ENCODE measurements around the gene LGALS12. TPM values are rescaled to one million over a fixed set of nuclear protein-coding genes. Genes with fewer than 3 reads are reported as not detected.
"Not testable (repeated sequence)": the region's sequence is repeated elsewhere in the genome, so short reads cannot be mapped to it uniquely, and the experiment has no call there.

LGALS12 gene
- total RNA-seq, 3 donors from 2014 or later = not detected

- no peak for ATAC-seq
- Mint-ChIP-seq H3K4me3 (no peak overlapping the region), H3K36me3 (ENCODE audit: insufficient read depth) (no peaks in the 10 kb centered on the region), H3K27me3 (ENCODE audit: low read depth) (no peaks in the 10 kb centered on the region), H3K9me3 (no peaks in the 10 kb centered on the region), H3K4me1 (ENCODE audit: low read depth) (no peaks in the 10 kb centered on the region)
- DNase-seq = no peak
These were observed 5.3 kb downstream of the LGALS12 start for GRCh38 chr11:63511048-63511748.

GRCh38 chr11:63512816-63513215 is 6.9 kb downstream of the LGALS12 start:
- ATAC-seq (no peak), DNase-seq (no peak)
- H3K9me3 Mint-ChIP-seq = no peaks in the 10 kb centered on the region
- peaks cover 4% of the 10 kb centered on the region for H3K4me1 Mint-ChIP-seq (ENCODE audit: low read depth)
- H3K36me3 Mint-ChIP-seq (ENCODE audit: insufficient read depth) = no peaks in the 10 kb centered on the region
- H3K4me3 Mint-ChIP-seq = no peak overlapping the region
- no peaks in the 10 kb centered on the region for H3K27me3 Mint-ChIP-seq (ENCODE audit: low read depth)

- no peak overlapping the region for H3K4me3 Mint-ChIP-seq
- peaks cover 17% of the 10 kb centered on the region for H3K4me1 Mint-ChIP-seq (ENCODE audit: low read depth)
These were observed 10.2 kb downstream of the LGALS12 start for GRCh38 chr11:63516109-63516508.

GRCh38 chr11:63517156-63517555 is 11.3 kb downstream of the LGALS12 start:
- Mint-ChIP-seq H3K27me3 (ENCODE audit: low read depth) (no peaks in the 10 kb centered on the region), H3K9me3 (peaks cover 6% of the 10 kb centered on the region), H3K4me3 (no peak overlapping the region), H3K36me3 (ENCODE audit: insufficient read depth) (no peaks in the 10 kb centered on the region), H3K4me1 (ENCODE audit: low read depth) (peaks cover 17% of the 10 kb centered on the region)
- ATAC-seq (no peak), DNase-seq (no peak)

More at GRCh38 chr11:63516109-63516508, 10.2 kb downstream of the LGALS12 start:
- H3K9me3 Mint-ChIP-seq = peaks cover 6% of the 10 kb centered on the region
- no peaks in the 10 kb centered on the region for H3K27me3 Mint-ChIP-seq (ENCODE audit: low read depth)
- no peak for DNase-seq
- no peaks in the 10 kb centered on the region for H3K36me3 Mint-ChIP-seq (ENCODE audit: insufficient read depth)
- ATAC-seq = no peak

GRCh38 chr11:63518548-63518947 is 12.7 kb downstream of the LGALS12 start:
- no peak overlapping the region for H3K4me3 Mint-ChIP-seq
- no peaks in the 10 kb centered on the region for H3K27me3 Mint-ChIP-seq (ENCODE audit: low read depth)
- peaks cover 6% of the 10 kb centered on the region for H3K9me3 Mint-ChIP-seq
- no peaks in the 10 kb centered on the region for H3K36me3 Mint-ChIP-seq (ENCODE audit: insufficient read depth)
- ATAC-seq = no peak
- H3K4me1 Mint-ChIP-seq (ENCODE audit: low read depth) = peaks cover 17% of the 10 kb centered on the region
- DNase-seq = no peak

- H3K9me3 Mint-ChIP-seq = peaks cover 6% of the 10 kb centered on the region
- ATAC-seq (no peak), DNase-seq (no peak)
- H3K27me3 Mint-ChIP-seq (ENCODE audit: low read depth) = no peaks in the 10 kb centered on the region
- H3K36me3 Mint-ChIP-seq (ENCODE audit: insufficient read depth) = no peaks in the 10 kb centered on the region
- no peak overlapping the region for H3K4me3 Mint-ChIP-seq
- H3K4me1 Mint-ChIP-seq (ENCODE audit: low read depth) = peaks cover 17% of the 10 kb centered on the region
These were observed 14.8 kb downstream of the LGALS12 start for GRCh38 chr11:63520606-63521170.

DNA sequence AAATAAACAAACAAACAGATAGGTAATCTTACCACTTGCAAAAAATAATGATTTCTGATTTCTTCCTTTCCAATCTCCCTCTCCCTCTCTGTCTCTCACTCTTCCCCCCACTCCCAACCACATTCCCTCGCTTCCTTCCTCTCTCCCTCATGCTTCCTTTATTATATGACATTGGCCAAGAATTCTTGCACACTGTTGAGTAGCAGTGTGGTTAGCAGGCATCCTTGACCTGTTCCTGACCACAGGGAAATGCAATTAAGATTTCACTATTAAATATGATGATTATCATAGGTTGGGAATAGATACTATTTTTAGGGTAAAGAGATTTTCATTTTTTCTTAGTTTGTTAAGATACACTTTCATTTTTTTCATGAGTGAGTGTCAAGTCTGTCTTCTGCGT is 16.0 kb downstream of the LGALS12 start:
- no peaks in the 10 kb centered on the region for H3K36me3 Mint-ChIP-seq (ENCODE audit: insufficient read depth)
- no peak overlapping the region for H3K4me3 Mint-ChIP-seq
- ATAC-seq (no peak), DNase-seq (no peak)
- no peaks in the 10 kb centered on the region for H3K27me3 Mint-ChIP-seq (ENCODE audit: low read depth)
- peaks cover 6% of the 10 kb centered on the region for H3K9me3 Mint-ChIP-seq
- peaks cover 17% of the 10 kb centered on the region for H3K4me1 Mint-ChIP-seq (ENCODE audit: low read depth)

DNA sequence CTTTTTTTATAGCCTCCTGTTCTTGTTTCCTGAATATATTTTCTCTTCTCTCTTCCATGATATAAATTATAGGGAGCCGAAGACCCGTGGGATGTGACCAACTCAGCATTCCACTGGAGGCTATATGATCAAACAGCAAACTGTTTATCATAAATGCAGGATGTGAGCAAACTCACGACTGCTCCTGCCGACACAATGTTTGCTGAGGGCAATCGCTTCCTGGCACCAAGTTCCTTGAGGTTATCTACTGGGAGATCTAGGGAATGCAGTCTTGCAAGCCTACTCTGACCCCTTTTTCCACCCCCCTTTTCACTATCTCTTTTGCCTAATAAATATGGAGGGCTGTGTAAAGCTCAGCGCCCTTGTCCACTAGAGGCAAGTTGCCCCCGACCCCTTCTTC is 17.3 kb downstream of the LGALS12 start:
- Mint-ChIP-seq H3K9me3 (peaks cover 6% of the 10 kb centered on the region), H3K4me1 (ENCODE audit: low read depth) (peaks cover 11% of the 10 kb centered on the region), H3K36me3 (ENCODE audit: insufficient read depth) (no peaks in the 10 kb centered on the region), H3K4me3 (no peak overlapping the region), H3K27me3 (ENCODE audit: low read depth) (no peaks in the 10 kb centered on the region)
- DNase-seq = no peak
- no peak for ATAC-seq

GRCh38 chr11:63527667-63528066 is 21.8 kb downstream of the LGALS12 start:
- Mint-ChIP-seq H3K4me3 (no peak overlapping the region), H3K36me3 (ENCODE audit: insufficient read depth) (no peaks in the 10 kb centered on the region)
- no peak for ATAC-seq

GRCh38 chr11:63528156-63528555 is 22.3 kb downstream of the LGALS12 start:
- H3K4me3 Mint-ChIP-seq; H3K36me3 Mint-ChIP-seq (ENCODE audit: insufficient read depth); ATAC-seq; H3K9me3 Mint-ChIP-seq; DNase-seq; H3K27me3 Mint-ChIP-seq (ENCODE audit: low read depth): not testable (repeated sequence)
- peaks cover 37% of the 10 kb centered on the region for H3K4me1 Mint-ChIP-seq (ENCODE audit: low read depth)

More at GRCh38 chr11:63527667-63528066, 21.8 kb downstream of the LGALS12 start:
- Mint-ChIP-seq H3K9me3 (no peaks in the 10 kb centered on the region), H3K4me1 (ENCODE audit: low read depth) (peaks cover 32% of the 10 kb centered on the region), H3K27me3 (ENCODE audit: low read depth) (no peaks in the 10 kb centered on the region)
- DNase-seq = no peak

- H3K4me1 Mint-ChIP-seq (ENCODE audit: low read depth) = peaks cover 44% of the 10 kb centered on the region
- H3K9me3 Mint-ChIP-seq = not testable (repeated sequence)
These were observed 22.9 kb downstream of the LGALS12 start for GRCh38 chr11:63528729-63529278.

DNA sequence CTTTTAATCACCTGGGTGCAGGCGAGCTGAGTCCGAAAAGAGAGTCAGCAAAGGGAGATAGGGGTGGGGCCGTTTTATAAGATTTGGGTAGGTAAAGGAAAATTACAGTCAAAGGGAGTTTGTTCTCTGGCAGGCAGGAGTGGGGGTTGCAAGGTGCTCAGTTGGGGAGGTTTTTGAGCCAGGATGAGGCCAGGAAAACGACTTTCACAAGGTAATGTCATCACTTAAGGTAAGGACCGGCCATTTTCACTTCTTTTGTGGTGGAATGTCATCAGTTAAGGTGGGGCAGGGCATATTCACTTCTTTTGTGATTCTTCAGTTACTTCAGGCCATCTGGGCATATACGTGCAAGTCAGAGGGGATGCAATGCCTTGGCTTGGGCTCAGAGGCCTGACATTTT is 23.5 kb downstream of the LGALS12 start:
- not testable (repeated sequence) for H3K36me3 Mint-ChIP-seq (ENCODE audit: insufficient read depth); H3K27me3 Mint-ChIP-seq (ENCODE audit: low read depth); H3K9me3 Mint-ChIP-seq; H3K4me3 Mint-ChIP-seq; DNase-seq; ATAC-seq
- H3K4me1 Mint-ChIP-seq (ENCODE audit: low read depth) = peaks cover 49% of the 10 kb centered on the region

More at GRCh38 chr11:63528729-63529278, 22.9 kb downstream of the LGALS12 start:
- not testable (repeated sequence) for H3K27me3 Mint-ChIP-seq (ENCODE audit: low read depth); DNase-seq; ATAC-seq; H3K36me3 Mint-ChIP-seq (ENCODE audit: insufficient read depth); H3K4me3 Mint-ChIP-seq

DNA sequence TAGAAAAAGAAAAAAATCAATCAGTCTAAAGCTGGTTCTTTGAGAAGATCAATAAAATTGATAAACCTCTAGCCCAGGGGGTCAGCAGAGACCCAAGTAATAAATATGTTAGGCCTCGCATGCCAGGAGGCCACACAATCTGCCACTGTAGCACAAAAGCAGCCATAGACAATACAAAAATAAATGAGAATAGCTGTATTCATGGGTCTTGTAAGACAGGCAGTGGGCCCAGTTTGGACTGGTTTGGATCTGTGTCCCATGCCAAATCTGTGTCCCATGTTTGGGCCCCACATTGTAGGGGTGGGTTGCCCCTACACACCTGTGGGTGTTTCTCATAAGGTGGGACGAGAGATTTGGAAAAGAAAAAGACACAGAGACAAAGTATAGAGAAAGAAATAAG is 24.1 kb downstream of the LGALS12 start:
- Mint-ChIP-seq H3K27me3 (ENCODE audit: low read depth) (no peaks in the 10 kb centered on the region), H3K4me1 (ENCODE audit: low read depth) (peaks cover 54% of the 10 kb centered on the region), H3K4me3 (no peak overlapping the region), H3K9me3 (no peaks in the 10 kb centered on the region), H3K36me3 (ENCODE audit: insufficient read depth) (no peaks in the 10 kb centered on the region)
- DNase-seq (no peak), ATAC-seq (no peak)

DNA sequence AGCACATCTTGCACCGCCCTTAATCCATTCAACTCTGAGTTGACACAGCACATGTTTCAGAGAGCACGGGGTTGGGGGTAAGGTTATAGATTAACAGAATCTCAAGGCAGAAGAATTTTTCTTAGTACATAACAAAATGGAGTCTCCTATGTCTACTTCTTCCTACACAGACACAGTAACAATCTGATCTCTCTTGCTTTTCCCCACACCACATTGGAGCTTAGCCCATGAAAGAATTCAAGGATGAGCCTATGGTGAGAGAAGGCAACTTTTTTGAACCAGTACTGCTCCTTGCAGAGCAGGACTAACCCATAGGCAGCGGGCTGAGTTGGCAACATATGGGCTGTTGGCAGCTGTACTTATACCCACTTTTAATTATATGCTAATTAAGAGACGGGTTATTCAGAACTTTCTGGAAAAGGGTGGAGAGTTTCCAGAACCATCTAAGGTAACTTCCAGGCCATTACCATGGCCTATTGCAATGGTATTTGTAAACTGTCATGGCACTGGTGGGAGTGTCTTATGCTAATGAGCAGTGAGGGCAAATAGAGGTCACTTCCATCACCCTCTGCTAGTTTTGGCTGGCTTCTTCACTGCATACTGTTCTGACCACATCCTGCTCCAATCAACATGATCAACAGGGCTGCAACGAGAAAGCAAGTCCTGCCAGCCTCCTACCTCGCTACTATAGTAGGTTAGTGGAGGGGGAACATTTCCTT is 25.3 kb downstream of the LGALS12 start:
- not testable (repeated sequence) for H3K36me3 Mint-ChIP-seq (ENCODE audit: insufficient read depth); H3K27me3 Mint-ChIP-seq (ENCODE audit: low read depth); H3K9me3 Mint-ChIP-seq; DNase-seq
- peak overlapping the region; percentile 59 for H3K4me3 Mint-ChIP-seq
- H3K4me1 Mint-ChIP-seq (ENCODE audit: low read depth) = peaks cover 66% of the 10 kb centered on the region
- ATAC-seq = peak; percentile 89 to 90

Data from activated T-cell treated with anti-CD3 and anti-CD28 coated beads, Interleukin-2, amount 50 U/mL, for 4 hours (primary cell).